Natural killer cell (primary cell): ENCODE measurements around the gene PLEKHG4. TPM values are rescaled to one million over a fixed set of nuclear protein-coding genes. Genes with fewer than 3 reads are reported as not detected.
A peak's percentile ranks its signal among the peaks of the same experiment; 100 is the strongest.

ENCODE experiments used
- ATAC-seq, 3 donors: fragments of 150-1000 bp in 2 of 3; fragments of 200-7000 bp in 1 of 3; cut with Tn5 transposase; 1 replicate in 1 of 3; 2 replicates in 2 of 3; pipeline ENCODE4 v1.10.0; 2021; ENCODE audit warnings: mild to moderate bottlenecking in 2 of 3, moderate library complexity in 2 of 3
- DNase-seq, 2 donors: peaks; one replicate each; pipeline versions ENCODE4 v3.0.0 to v3.0.0-alpha.2; 2013 to 2021; ENCODE audit warnings: mixed read lengths in 1 of 2
- H3K27ac ChIP-seq: one replicate; pipeline ENCODE4 v1.5.1; 2013; ENCODE audit warnings: mild to moderate bottlenecking, low read length
- H3K27me3 ChIP-seq: one replicate; pipeline ENCODE4 v1.6.1; 2013; ENCODE audit warnings: low read length; ENCODE audit not compliant: control insufficient read depth, insufficient read depth
- H3K36me3 ChIP-seq: one replicate; pipeline ENCODE4 v1.6.1; 2013; ENCODE audit warnings: low read length; ENCODE audit not compliant: control insufficient read depth, insufficient read depth
- H3K4me1 ChIP-seq: one replicate; pipeline ENCODE4 v1.6.1; 2013; ENCODE audit warnings: low read length; ENCODE audit not compliant: control insufficient read depth, insufficient read depth
- H3K4me3 ChIP-seq: one replicate; pipeline ENCODE4 v1.5.1; 2013; ENCODE audit warnings: low read length
- H3K9me3 ChIP-seq: one replicate; pipeline ENCODE4 v1.6.1; 2013; ENCODE audit warnings: low read length; ENCODE audit not compliant: control insufficient read depth, insufficient read depth
- H3K27ac Mint-ChIP-seq, 2 donors: one replicate each; pipeline ENCODE4 v1.8.0; 2022; ENCODE audit warnings: mild to moderate bottlenecking in 2 of 2, mixed read lengths in 2 of 2, moderate library complexity in 1 of 2
- H3K27me3 Mint-ChIP-seq, 2 donors: one replicate each; pipeline ENCODE4 v1.8.0; 2022; ENCODE audit warnings: low read depth in 2 of 2, mixed read lengths in 2 of 2
- H3K36me3 Mint-ChIP-seq: one replicate; pipeline ENCODE4 v1.8.0; 2022; ENCODE audit warnings: mixed read lengths
- H3K4me1 Mint-ChIP-seq, 2 donors: one replicate each; pipeline ENCODE4 v1.8.0; 2022; ENCODE audit warnings: mixed read lengths in 2 of 2
- H3K4me3 Mint-ChIP-seq: one replicate; pipeline ENCODE4 v1.8.0; 2022; ENCODE audit warnings: mild to moderate bottlenecking, moderate library complexity, mixed read lengths
- H3K9me3 Mint-ChIP-seq, 2 donors: one replicate each; pipeline ENCODE4 v1.8.0; 2022; ENCODE audit warnings: mixed read lengths in 2 of 2
- CTCF ChIP-seq: fragments of 200-600 bp; IDR thresholded peaks from one replicate; pipeline ENCODE4 v1.8.0; 2022; ENCODE audit warnings: antibody characterized with exemption
- WGBS: methylation state at CpG from one replicate; pipeline ENCODE4 v1.1.7; 2013; ENCODE audit warnings: missing lambda C conversion rate; ENCODE audit not compliant: insufficient coverage; 5-methylcytosine and 5-hydroxymethylcytosine counted together
- intact Hi-C: fragments of 100-400 bp; cut with micrococcal nuclease; formaldehyde crosslinking; loops from one replicate; pipeline ENCODE4 v1.14.2; 2022
- total RNA-seq, 4 donors: library from RNA; stranded (reverse); fragments of 120-200 nt in 1 of 4; gene quantifications; one replicate each; pipeline versions ENCODE4 v1.2.3 to v1.2.4, GENCODE V29; 2013 to 2022

PLEKHG4 gene
- total RNA-seq, 3 donors from 2014 or later (not counting 1 experiment from before 2014, with no cell fraction given) = 6.8 to 14.7 (median 8.5) TPM

- no peak overlapping the region for H3K27ac Mint-ChIP-seq
- H3K36me3 ChIP-seq = no peaks in the 10 kb centered on the region
- H3K36me3 Mint-ChIP-seq = no peaks in the 10 kb centered on the region
- no peak for TF ChIP-seq CTCF
- no peak for ATAC-seq
- no peak for DNase-seq
- H3K4me1 ChIP-seq = no peaks in the 10 kb centered on the region
- no peak overlapping the region for H3K27ac ChIP-seq
- H3K9me3 Mint-ChIP-seq = no peaks in the 10 kb centered on the region
- H3K27me3 ChIP-seq = no peaks in the 10 kb centered on the region
- no peaks in the 10 kb centered on the region for H3K9me3 ChIP-seq
- H3K27me3 Mint-ChIP-seq = no peaks in the 10 kb centered on the region
- H3K4me1 Mint-ChIP-seq = no peaks in the 10 kb centered on the region
- intact Hi-C loops = no loop called here
- no peak overlapping the region for H3K4me3 ChIP-seq
- no peak overlapping the region for H3K4me3 Mint-ChIP-seq
These were observed 33.4 kb downstream of the PLEKHG4 start for GRCh38 chr16:67312719-67313118.

GRCh38 chr16:67317853-67318252, 38.5 kb downstream of the PLEKHG4 start:
- Mint-ChIP-seq H3K27me3 (peaks cover 14 to 29% of the 10 kb centered on the region in 2 donors), H3K36me3 (no peaks in the 10 kb centered on the region), H3K27ac (no peak overlapping the region), H3K4me3 (no peak overlapping the region), H3K4me1 (no peaks in the 10 kb centered on the region), H3K9me3 (no peaks in the 10 kb centered on the region)
- Histone ChIP-seq H3K27ac (no peak overlapping the region), H3K36me3 (no peaks in the 10 kb centered on the region), H3K9me3 (no peaks in the 10 kb centered on the region), H3K27me3 (no peaks in the 10 kb centered on the region), H3K4me1 (no peaks in the 10 kb centered on the region), H3K4me3 (no peak overlapping the region)
- intact Hi-C loops = no loop called here
- no peak for DNase-seq
- no peak for ATAC-seq
- TF ChIP-seq CTCF = no peak

GRCh38 chr16:67326115-67326471, 46.8 kb downstream of the PLEKHG4 start:
- Histone ChIP-seq H3K4me3 (peak overlapping the region; percentile 54), H3K9me3 (no peaks in the 10 kb centered on the region), H3K27ac (no peak overlapping the region), H3K36me3 (no peaks in the 10 kb centered on the region), H3K27me3 (no peaks in the 10 kb centered on the region), H3K4me1 (peaks cover 18% of the 10 kb centered on the region)
- TF ChIP-seq CTCF = no peak
- peaks cover 6 to 18% of the 10 kb centered on the region in 2 donors for H3K4me1 Mint-ChIP-seq
- H3K27me3 Mint-ChIP-seq = peaks cover 29 to 34% of the 10 kb centered on the region in 2 donors
- no peaks in the 10 kb centered on the region for H3K9me3 Mint-ChIP-seq
- DNase-seq (no peak), ATAC-seq (no peak)
- peak overlapping the region; percentile 88 for H3K4me3 Mint-ChIP-seq
- WGBS = 27% methylated on average over 11 of the region's 11 CpGs
- H3K27ac Mint-ChIP-seq = peak overlapping the region in 1 of 2 donors; percentile 59
- intact Hi-C loops = no loop called here
- no peaks in the 10 kb centered on the region for H3K36me3 Mint-ChIP-seq

- Mint-ChIP-seq H3K36me3 (no peaks in the 10 kb centered on the region), H3K27ac (peak within 1 kb of the TSS in 1 of 2 donors; percentile 59), H3K9me3 (no peaks in the 10 kb centered on the region), H3K27me3 (peaks cover 26 to 28% of the 10 kb centered on the region in 2 donors), H3K4me1 (peaks cover 6 to 18% of the 10 kb centered on the region in 2 donors), H3K4me3 (peak within 1 kb of the TSS; percentile 88)
- no peak for TF ChIP-seq CTCF
- WGBS = 10% methylated on average over 61 of the region's 61 CpGs
- intact Hi-C loops = no loop called here
- DNase-seq (peak; percentile 45 to 66), ATAC-seq (peak; percentile 74 to 81 (median 80))
- no peaks in the 10 kb centered on the region for H3K27me3 ChIP-seq
- H3K4me3 ChIP-seq = peak within 1 kb of the TSS; percentile 54
- no peaks in the 10 kb centered on the region for H3K9me3 ChIP-seq
- no peak within 1 kb of the TSS for H3K27ac ChIP-seq
- no peaks in the 10 kb centered on the region for H3K36me3 ChIP-seq
- H3K4me1 ChIP-seq = peaks cover 18% of the 10 kb centered on the region
These were observed 47.4 kb downstream of the PLEKHG4 start, which contains the start of the genes KCTD19 and LRRC36 for GRCh38 chr16:67326472-67327309. Gene KCTD19, minus strand, starts transcription at chr16:67326741. Its CDS starts 34 bp downstream, at chr16:67326707. Gene LRRC36, plus strand, starts transcription at chr16:67326815. Its CDS starts 48 bp downstream, at chr16:67326863.
